MM.1S (cell line): Measurements from ENCODE around the gene MC1R.

Source experiments
- CTCF ChIP-seq: fragments of 300-600 bp; sonication (generic); IDR thresholded peaks from 2 replicates; pipeline ENCODE4 v1.5.1; 2016; ENCODE audit warnings: antibody characterized with exemption, low read length, mixed read lengths
- EZH2 ChIP-seq: fragments of 300-600 bp; sonication (generic); optimal IDR thresholded peaks from 2 replicates; pipeline ENCODE3; 2017; ENCODE audit warnings: low read depth, mild to moderate bottlenecking, antibody characterized with exemption, low read length, mixed read lengths
- EZH2phosphoT487 ChIP-seq: fragments of 300-600 bp; sonication (generic); IDR thresholded peaks from 2 replicates; pipeline ENCODE4 v1.6.1; 2018; ENCODE audit warnings: antibody characterized with exemption, low read length

GRCh38 chr16:89920723-89921122, 2.1 kb downstream of the MC1R start:
- TF ChIP-seq CTCF: no peak
- TF ChIP-seq EZH2phosphoT487: no peak
- TF ChIP-seq EZH2: no peak
